Hematopoietic multipotent progenitor cell treated with erythropoietin and hydrocortisone succinate and interleukin-3 and kit ligand, for 17 days (in vitro differentiated cells): ENCODE measurements around the gene HNRNPUL1.
"Not testable (repeated sequence)": the region's sequence is repeated elsewhere in the genome, so short reads cannot be mapped to it uniquely, and the experiment has no call there.

Experiments used
- DNase-seq: peaks from one replicate; pipeline ENCODE4 v3.0.0-alpha.2; 2015; ENCODE audit warnings: low spot score

HNRNPUL1 gene

GRCh38 chr19:41276231-41276630 is 12.1 kb downstream of the HNRNPUL1 start:
- DNase-seq = no peak

- no peak for DNase-seq
Measured at GRCh38 chr19:41278478-41278877, 14.3 kb downstream of the HNRNPUL1 start.

- no peak for DNase-seq
Measured at GRCh38 chr19:41288673-41289530, 24.7 kb downstream of the HNRNPUL1 start.

GRCh38 chr19:41289814-41290213 is 25.6 kb downstream of the HNRNPUL1 start:
- DNase-seq = not testable (repeated sequence)

GRCh38 chr19:41294393-41294792 is 30.2 kb downstream of the HNRNPUL1 start:
- no peak for DNase-seq

GRCh38 chr19:41295499-41295898 is 31.3 kb downstream of the HNRNPUL1 start:
- DNase-seq = no peak

GRCh38 chr19:41296433-41296871 is 32.3 kb downstream of the HNRNPUL1 start:
- DNase-seq = no peak

- no peak for DNase-seq
Measured at GRCh38 chr19:41297628-41298347, 33.6 kb downstream of the HNRNPUL1 start.

GRCh38 chr19:41298348-41298964 is 34.3 kb downstream of the HNRNPUL1 start:
- no peak for DNase-seq

- DNase-seq = no peak
Measured at GRCh38 chr19:41299046-41299754, 35.0 kb downstream of the HNRNPUL1 start.

GRCh38 chr19:41299755-41300089 is 35.5 kb downstream of the HNRNPUL1 start:
- DNase-seq = no peak

GRCh38 chr19:41300555-41300954 is 36.4 kb downstream of the HNRNPUL1 start:
- no peak for DNase-seq

- DNase-seq = no peak
Measured at GRCh38 chr19:41302624-41303351, 38.6 kb downstream of the HNRNPUL1 start.

GRCh38 chr19:41303954-41304353 is 39.8 kb downstream of the HNRNPUL1 start:
- no peak for DNase-seq

GRCh38 chr19:41304706-41305483 is 40.7 kb downstream of the HNRNPUL1 start:
- no peak for DNase-seq

- no peak for DNase-seq
Measured at GRCh38 chr19:41305927-41306793, 42.0 kb downstream of the HNRNPUL1 start.

GRCh38 chr19:41307090-41307875 is 43.1 kb downstream of the HNRNPUL1 start:
- DNase-seq = no peak

- no peak for DNase-seq
Measured at GRCh38 chr19:41307954-41308449, 43.8 kb downstream of the HNRNPUL1 start.
